GM19372 (cell line): ENCODE results near the gene LYZL2.
A peak's percentile ranks its signal among the peaks of the same experiment; 100 is the strongest.
"Not testable (repeated sequence)": the region's sequence is repeated elsewhere in the genome, so short reads cannot be mapped to it uniquely, and the experiment has no call there.

ENCODE experiments used
- ATAC-seq: cut with Tn5 transposase; IDR thresholded peaks from one replicate; pipeline ENCODE4 v1.9.1; 2021; ENCODE audit warnings: mild to moderate bottlenecking, low read depth, moderate library complexity; ENCODE audit not compliant: unreplicated experiment

Gene LYZL2

GRCh38 chr10:30629653-30630052, at the start of gene LYZL2:
Gene LYZL2, minus strand, starts transcription at chr10:30629753. Its CDS starts 2,838 bp downstream, at chr10:30626915.
- no peak for ATAC-seq

GRCh38 chr10:30677616-30678015, 48.1 kb upstream of the LYZL2 start:
- ATAC-seq = not testable (repeated sequence)

- not testable (repeated sequence) for ATAC-seq
These were observed 47.6 kb upstream of the LYZL2 start for GRCh38 chr10:30677146-30677545.

GRCh38 chr10:30675791-30676718, 46.5 kb upstream of the LYZL2 start:
- ATAC-seq = no peak

GRCh38 chr10:30674796-30675195, 45.2 kb upstream of the LYZL2 start:
- ATAC-seq = no peak

GRCh38 chr10:30673262-30673661, 43.7 kb upstream of the LYZL2 start:
- not testable (repeated sequence) for ATAC-seq

DNA sequence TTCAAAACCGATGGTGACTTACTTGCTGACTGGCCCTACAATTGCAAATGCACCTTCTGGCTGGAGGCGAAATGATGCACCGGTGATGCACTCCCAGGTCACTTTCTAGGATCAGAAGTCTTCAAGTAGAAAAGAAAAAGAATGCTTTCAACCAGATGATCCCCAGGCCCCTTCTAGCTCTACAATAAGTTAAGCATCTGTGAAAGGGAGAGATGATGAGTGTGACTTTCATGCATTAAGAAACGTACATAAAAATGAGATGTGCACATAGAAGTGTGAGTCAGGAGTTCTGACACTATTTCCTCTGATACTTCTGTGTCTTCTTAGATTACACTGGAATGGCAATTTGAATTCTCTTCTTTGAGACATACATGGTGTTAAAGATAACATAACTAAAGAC, 42.8 kb upstream of the LYZL2 start:
- not testable (repeated sequence) for ATAC-seq

DNA sequence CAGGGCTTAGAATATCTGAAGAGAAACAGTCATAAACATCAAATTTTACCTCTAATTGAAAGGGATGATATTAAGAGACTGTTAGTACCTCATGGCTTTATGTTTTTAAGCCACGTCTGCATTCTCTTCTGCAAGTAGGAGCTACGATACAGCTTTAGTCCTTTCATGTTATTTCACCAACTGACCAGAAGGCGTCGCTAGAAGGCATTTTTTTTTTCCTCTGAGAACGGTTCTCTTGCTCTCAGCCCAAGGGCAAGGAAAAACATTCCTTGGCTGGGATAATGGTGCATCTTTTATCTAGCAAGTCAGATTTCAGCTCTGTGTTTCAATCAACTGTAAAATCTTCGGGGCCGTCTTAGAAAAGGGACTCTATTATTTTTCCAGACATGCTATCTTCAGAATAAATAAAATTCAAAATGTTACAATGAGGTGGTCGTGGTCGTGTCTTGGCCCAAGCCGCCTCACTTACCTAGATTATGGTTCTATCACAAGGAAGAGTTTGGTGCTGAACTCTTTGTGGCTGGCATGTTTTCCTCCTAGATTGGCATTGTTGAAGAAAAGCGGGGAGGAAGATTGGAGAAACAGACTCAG, 41.6 kb upstream of the LYZL2 start:
- no peak for ATAC-seq

DNA sequence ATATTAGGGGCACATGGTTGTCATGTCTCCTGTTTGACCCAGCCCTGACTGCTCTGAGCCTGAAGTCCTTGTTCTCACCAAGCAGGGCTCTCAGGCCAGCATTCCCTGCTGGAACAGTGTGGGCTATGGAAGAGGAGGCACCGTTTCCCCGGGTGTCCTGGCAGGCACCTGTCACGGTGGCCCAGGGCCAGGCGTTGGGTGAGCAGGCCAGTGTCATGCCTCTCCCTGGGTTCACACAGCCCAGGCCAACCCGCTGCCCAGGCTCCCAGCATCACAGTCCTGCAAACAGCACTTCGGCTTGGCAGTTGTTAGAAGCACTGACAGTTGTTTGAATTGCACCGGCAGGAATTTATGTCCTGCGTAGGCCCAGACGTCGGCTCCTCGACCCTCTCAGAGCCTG, 38.4 kb upstream of the LYZL2 start:
- not testable (repeated sequence) for ATAC-seq

GRCh38 chr10:30663403-30663802, 33.9 kb upstream of the LYZL2 start:
- peak; percentile 87 for ATAC-seq

DNA sequence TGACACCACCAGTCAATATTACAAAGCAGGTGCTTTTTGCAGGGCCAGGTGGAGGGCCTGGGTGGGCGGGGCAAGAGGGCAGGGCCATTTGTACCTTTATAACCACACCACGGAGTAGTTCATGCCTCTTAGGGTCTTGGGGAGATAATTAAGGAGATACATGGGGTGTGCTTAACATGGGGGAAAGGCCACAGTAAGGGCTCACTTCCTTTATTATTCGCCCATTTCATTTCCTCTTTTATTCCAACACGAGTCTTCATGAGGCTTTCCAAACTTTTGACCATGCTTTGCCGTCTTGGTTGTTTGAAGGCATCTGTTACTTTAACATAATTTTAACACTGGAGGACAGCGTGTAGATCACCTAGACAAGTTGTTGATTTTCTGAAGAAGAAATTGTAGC, 33.3 kb upstream of the LYZL2 start:
- ATAC-seq = no peak

- ATAC-seq = not testable (repeated sequence)
These were observed 30.8 kb upstream of the LYZL2 start for GRCh38 chr10:30660314-30660713.

DNA sequence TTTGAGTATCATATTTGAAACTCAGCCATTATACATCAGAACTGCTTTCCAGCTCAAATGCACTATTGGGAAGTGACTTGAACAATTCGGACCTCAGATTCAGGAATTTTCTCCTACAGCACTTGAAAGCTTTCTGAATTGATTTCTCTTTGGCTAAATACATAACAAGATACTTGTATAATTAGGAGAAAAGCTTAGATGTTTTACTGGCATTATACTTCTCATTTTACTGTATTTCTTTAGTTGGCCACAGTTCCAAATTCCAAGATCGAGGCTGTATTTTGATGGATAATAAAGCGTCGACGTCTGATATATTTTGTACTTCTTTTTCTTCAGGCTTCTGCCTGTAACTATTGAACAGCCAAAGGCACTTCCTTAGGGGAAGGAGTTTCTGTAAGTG, 26.7 kb upstream of the LYZL2 start:
- ATAC-seq = no peak

DNA sequence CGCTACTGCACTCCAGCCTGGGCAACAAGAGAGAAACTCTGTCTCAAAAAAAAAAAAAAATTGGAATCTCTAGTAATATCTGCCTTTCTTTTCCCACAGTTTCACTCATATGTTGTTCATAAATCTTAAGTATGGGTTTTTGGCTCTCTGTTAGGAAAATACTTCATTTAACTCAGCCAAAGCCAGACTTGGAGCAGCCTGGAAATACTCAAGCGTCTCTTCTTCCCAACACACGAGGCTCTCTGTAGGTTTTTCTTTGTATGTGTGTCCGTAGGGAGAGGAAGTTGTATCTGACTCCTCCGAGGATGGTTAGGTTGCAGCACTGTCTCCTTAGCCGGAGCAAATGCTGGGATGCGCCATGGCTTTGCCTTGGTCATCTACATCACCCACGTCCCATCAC, 25.4 kb upstream of the LYZL2 start:
- ATAC-seq = not testable (repeated sequence)

GRCh38 chr10:30651470-30652397, 22.2 kb upstream of the LYZL2 start:
- not testable (repeated sequence) for ATAC-seq

- no peak for ATAC-seq
These were observed 17.5 kb upstream of the LYZL2 start for GRCh38 chr10:30647089-30647488.

- ATAC-seq = no peak
These were observed 15.8 kb upstream of the LYZL2 start for GRCh38 chr10:30645340-30645827.

- not testable (repeated sequence) for ATAC-seq
These were observed 14.9 kb upstream of the LYZL2 start for GRCh38 chr10:30644408-30644861.

GRCh38 chr10:30643557-30644199, 14.1 kb upstream of the LYZL2 start:
- not testable (repeated sequence) for ATAC-seq

DNA sequence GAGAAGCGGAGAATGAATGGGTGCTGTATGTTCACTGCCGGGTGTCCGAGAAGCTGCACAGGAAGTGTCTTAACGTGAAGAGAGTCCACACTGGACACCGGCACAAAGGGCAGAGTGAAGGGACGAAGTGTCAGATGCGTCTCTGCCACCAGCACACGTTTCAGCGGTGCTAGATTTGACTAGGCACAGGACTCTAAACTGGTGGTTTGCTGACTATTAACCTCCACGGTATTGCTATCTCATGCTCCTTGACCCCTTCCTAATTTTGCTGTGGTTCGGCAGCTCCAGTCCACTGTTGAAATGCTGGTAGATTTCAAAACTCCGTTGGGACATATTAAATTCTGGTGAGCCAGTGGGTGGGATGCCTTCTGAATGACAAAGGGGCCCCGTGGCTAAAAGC, 13.3 kb upstream of the LYZL2 start:
- not testable (repeated sequence) for ATAC-seq
